ENCODE measurements around the gene ANGPTL8.

ANGPTL8 gene, protein sequence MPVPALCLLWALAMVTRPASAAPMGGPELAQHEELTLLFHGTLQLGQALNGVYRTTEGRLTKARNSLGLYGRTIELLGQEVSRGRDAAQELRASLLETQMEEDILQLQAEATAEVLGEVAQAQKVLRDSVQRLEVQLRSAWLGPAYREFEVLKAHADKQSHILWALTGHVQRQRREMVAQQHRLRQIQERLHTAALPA

DNA sequence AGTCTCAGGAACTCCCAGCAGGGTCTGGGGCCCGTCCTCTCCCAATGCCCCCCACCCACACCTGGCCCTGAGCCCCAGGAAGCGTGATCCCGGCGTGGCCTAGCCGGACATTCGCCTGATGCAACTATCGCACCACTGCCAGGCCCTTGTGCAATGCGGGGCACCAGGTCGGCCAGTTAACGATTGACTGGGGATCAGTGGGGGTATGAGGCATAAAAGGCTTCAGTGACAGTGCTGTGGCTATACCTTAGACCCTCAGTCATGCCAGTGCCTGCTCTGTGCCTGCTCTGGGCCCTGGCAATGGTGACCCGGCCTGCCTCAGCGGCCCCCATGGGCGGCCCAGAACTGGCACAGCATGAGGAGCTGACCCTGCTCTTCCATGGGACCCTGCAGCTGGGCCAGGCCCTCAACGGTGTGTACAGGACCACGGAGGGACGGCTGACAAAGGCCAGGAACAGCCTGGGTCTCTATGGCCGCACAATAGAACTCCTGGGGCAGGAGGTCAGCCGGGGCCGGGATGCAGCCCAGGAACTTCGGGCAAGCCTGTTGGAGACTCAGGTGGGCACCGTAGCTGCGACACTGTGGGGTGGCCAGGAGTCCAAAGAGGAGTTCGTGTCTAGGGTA, at the start of gene ANGPTL8:
TSS of gene ANGPTL8 (plus strand) at position 243 of the 624 bp plus-strand sequence. CDS start at position 262, 19 bp downstream.
- DNase-seq (ENCODE audit: low spot score): peak; percentile 21

DNA sequence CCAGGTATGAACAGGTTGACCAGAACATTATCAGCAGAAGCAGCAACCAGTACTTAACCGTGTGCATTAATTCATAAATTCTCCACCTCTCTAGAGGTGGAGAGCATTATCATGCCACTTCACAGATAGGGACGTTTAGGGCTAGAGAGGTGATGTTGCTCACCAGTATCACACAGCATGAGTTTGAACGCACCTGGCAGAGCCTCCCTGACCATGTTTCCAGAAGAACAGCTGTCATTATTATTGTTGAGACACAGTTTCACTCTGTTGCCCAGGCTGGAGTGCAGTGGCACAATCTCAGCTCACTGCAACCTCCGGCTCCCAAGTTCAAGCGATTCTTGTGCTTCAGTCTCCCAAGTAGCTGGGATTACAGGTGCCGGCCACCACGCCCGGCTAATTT, 48.9 kb upstream of the ANGPTL8 start:
- DNase-seq (ENCODE audit: low spot score): no peak

DNA sequence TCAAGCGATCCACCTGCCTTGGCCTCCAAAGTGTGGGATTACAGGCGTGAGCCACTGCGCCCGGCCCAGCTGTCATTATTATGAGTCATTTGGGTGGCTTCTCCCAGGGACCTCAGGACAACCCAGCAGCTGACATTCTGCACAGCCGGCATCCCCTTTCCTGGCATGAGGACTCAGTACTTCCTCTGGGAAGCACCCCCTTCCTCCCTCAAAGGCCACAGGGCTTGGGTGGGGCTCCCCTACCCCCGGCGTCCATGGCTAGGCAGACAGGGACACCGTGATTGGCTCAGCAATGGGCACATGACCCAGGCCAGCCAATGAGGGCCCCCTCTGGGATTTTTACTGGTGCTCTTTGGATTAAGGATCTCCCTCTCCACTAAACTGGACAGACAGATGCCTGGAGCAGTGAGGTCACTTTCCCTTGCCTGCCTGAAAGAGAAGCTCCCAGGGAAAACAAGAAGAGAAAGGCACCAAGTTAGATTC, 48.1 kb upstream of the ANGPTL8 start:
- DNase-seq (ENCODE audit: low spot score): peak; percentile 33

DNA sequence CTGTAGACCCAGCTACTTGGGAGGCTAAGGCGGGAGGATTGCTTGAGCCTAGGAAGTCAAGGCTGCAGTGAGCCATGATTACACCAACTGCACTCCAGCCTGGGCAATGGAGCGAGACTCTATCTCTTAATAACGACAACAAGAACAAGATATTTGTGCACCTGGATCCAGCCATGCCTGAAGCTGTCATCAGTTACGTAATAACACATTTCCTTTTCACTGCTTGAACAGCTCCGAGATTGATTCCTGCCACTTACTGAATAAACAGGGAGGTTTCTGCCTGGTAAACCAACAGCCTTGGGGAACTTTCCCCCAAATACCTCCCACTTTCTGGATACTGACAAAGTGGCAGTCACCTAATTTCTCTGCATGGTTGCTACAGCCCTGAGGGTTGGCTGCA, 47.5 kb upstream of the ANGPTL8 start:
- DNase-seq (ENCODE audit: low spot score): peak; percentile 74

DNA sequence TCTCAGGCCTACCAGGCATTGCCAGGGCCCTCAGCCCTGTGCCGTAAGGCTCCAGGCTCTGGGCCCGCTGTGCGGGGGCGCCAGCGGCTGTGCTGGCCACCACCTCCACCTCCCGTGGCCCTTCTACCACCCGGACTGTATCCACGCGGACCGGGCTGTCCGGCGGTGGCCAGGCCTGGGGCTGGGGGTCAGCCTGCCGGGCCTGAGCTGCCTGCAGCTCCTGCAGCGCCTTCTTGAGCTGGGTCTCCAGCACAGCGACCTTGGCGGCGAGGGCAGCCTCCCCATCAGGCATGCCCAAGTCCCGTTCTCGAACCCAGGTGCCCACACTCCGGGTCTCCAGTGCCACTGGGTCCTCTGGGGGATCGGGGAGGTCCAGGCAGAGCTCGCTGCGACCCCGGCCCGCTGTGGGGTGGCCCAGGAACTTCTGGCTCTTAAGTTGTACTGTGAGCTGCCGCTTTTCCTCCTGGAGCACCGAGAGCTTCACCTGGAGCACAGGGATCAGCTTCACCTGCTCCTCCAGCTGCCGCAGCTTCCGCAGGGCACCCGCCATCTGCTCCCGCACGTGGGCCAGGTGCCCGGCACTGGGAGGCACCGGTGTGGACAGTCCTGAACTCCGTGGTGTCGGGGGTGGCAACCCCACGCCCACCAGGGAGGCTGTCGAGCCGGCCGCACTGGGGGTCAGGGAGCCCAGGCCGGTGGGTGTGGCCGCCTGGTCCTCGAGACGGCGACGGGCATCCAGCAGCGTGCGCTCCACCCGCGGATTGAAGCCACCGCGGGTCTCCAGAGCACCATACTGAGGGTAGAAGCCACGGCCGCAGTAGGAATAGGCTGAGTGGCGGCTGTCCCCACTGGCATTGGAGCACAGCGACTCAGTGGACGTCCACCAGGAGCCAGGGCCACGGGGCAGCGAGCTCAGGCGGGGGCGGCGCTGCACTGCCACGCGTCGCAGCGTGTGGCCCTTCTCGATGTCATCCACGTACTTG, 46.2 kb upstream of the ANGPTL8 start:
- DNase-seq (ENCODE audit: low spot score): no peak

DNA sequence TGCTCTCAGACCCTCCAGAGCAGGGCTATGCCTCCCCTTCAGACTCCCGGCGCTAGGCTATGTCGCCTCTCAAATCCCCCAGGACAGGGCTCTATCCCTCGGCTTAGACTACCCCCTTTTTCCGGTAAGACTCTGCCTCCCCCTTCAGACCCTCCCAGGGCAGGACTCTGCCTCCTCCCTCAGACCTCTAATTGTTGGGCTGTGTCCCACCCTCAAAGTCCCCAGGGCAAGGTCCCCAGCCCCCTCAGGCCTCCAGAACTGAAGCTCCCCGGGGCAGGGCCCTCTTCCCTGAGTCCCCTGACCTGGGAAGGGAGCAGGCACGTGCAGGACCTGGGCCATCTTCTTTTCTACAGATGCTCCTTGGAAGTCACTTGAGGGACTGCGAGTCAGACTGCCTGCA, 45.2 kb upstream of the ANGPTL8 start:
- DNase-seq (ENCODE audit: low spot score): no peak

DNA sequence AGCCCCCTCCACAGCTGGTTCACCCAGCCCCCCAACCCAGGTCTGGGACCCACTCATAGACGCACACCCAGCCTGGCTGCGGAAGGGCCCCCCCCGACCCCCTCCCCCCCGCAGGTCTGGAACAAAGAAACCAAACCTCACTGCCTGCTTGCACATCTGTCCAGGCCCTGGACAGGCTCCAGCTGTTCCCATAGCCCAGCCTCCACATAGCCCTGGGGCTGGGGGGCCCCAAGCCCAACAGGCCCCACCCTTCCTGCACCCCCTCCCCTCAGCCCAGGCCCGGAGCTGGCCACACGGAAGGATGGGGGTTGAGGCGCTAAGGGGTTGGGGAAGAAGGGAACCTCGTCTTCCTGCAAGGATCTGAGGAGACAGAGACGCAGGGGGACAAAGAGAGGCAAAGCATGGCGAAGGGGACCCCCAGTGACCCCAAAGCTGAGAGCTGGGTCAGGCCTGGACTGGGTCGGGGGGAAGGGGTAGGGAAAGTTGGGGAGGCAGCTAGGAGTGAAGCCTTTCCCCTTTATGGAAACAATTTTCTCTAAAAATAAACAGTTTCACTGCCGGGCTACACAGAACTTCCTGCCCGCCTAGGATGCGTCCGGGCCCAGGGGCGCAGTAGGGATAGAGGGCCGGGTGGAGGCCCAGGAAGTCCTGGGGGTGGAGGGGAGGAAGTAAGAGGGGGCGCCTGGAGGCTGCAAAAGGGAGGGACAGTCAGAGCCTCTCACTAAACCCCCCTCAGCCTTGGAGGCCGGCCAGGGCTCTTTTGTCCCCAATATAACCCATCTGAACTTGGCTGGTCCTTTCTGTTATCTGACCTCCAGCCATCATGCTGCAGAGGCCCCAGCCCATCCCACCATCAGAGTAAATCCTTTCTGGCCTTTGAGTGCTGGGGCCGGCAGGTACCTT, 44.5 kb upstream of the ANGPTL8 start:
- no peak for DNase-seq (ENCODE audit: low spot score)

DNA sequence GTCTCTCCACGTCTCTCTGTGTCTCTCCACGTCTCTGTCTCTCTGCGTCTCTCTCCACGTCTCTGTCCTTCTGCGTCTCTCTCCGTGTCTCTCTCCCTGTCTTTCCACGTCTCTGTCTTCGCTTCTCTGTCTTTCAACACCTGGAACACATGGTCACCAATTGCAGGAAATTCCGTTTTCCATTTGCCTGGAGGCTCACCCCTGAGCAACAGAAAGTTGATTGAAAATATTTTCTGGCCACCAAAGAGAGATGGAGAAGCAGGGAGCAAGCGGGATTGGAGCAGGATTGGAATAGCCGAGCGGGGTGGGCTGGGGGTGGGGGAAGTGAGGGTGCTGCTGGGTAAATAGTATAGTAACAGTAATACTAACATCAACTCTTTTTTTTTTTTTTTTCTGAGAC, 43.7 kb upstream of the ANGPTL8 start:
- DNase-seq (ENCODE audit: low spot score): no peak

DNA sequence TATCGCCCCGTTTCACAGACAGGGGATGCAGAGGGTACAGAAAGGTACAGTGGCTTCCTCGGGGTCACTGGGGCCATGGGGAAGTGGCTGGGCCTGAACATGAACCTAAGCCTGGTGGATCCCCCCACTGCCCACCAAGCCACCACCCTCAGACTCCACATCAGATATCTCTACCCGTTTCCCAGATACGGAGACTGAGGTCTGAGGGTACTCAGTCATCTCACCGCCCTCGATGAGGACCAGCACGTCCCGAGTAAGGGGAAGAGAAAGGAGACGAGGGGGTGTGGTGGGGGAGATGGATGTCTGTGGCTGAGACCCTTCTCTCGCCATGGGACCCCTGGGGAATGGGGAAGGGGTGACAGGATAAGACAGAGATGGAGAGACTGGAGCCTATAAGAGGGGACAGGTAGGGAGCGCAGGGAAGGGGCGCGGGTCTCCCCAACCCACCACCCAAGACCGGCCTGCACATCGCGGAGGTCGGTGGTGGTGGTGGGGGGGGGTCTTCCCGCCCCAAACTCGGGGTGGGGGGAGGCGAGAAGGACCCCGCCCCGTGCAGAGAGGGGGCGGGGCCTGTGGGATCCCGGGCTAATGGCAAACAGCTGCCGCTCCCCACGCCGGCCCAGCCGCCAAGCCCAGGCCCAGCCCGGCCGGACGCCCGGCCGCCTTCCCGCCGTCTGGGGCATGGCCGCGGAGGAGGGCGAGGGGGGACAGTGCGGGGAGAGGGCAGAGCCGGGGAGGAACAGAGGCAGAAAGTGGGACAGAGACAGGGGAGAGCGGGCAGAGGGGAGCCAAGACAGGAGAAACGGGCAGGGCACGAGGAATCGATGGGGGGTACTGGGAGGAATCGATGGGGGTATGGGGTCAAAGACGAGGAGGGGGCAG, 42.8 kb upstream of the ANGPTL8 start:
- peak; percentile 17 for DNase-seq (ENCODE audit: low spot score)

DNA sequence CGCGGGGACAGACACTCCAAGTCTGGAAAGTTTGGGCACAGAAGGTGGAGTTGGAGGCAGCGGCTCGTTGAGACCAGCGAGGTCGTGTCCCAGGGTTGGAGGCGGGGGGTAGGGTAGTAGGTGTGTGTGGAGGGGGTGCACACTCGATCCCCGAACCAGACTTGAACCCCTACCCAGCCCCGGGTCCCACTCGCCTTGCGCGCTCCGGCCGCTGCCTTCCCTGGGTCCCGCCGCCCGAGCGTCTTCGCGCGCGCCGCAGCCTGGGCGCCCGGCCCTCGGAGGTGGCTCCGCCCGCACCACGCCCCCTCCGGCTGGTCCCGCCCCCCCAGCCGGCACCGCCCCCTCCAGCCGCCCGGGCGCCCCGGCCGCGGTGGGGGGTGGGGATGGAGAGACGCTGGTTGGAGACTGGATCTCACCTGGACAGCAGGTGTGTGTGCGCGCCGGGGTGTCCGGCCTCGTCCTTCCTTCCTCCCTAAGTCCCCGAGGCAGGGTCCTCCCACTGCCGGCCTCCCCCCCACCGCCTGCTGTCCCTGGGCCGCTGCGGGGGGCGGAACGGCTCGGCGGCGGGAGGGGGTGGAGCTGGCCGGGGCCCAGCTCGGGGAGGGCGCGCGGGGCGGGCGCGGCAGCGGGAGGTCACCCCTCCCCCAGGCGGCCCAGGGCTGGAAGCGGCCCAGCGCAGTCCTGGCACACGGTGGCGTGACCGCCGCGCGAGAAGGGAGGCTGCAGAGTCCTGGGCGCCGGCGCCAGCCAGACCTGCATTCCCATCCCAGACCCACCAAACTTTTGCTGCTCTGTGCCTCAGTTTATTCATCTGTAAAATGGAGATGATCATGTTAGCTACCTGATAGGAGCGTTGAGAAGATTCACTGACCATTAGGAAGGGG, 41.9 kb upstream of the ANGPTL8 start, which contains the start of gene KANK2:
TSS of gene KANK2 (minus strand) at position 255 of the 884 bp plus-strand sequence. CDS start 3,034 bp downstream, outside the sequence.
- peak; percentile 84 for DNase-seq (ENCODE audit: low spot score)

DNA sequence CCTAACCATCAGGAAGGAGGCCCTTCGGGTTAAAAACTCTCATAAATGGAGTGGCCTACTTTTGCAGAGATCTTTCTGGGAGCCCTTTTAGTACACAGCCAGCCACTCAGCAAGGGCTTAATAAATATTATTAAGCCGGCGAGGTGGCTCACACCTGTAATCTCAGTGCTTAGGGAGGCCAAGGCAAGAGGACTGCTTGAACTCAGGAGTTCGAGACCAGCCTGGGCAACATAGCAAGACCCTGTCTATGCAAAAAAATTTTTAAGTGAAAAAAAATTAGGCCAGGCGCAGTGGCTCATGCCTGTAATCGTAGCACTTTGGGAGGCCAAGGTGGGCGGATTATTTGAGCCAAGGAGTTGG, 41.3 kb upstream of the ANGPTL8 start:
- no peak for DNase-seq (ENCODE audit: low spot score)

DNA sequence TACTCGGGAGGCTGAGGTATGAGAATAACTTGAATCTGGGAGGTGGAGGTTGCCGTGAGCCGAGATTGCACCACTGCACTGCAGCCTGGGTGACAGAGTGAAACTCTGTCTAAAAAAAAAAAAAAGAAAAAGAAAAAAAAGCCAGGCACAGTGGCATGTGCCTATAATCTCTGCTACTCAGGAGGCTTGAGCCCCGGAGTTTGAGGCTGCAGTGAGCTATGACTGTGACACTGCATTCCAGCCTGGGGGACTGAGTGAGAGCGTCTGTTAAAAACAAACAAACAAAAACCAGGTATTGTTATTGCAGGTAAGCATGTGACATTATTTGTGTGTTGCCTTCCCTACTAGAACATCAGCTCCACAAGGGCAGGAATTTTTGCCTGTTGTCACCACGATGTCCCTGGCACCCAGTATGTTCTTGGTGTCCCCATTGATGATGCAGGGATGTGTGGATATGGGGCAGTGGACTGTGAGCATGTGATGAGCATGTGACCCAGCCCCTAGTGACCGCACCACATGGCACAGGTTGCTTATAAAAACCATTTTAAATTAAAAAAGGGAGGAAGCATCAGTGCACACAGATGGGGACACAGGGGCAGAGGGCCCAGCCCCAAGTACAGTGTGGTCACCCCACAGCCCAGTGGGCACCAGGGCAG, 40.5 kb upstream of the ANGPTL8 start:
- DNase-seq (ENCODE audit: low spot score): no peak

DNA sequence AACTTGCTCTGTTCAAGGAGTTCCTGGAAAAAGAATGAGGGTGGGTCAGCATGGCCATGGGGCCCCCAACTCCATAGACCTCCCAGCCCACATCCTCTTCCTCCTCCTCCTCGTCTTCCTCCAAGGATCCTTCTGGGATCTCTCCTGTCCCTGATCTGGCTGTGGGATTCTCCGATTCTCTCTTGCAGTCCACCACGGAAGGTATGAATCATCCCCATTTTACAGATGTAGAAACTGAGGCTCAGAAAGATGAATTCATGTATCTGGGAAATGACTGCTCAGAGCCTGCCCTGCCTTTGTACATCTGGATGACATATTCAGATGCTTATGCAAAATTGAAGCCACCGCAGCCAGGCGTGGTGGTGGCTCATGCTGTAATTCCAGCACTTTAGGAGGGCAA, 39.9 kb upstream of the ANGPTL8 start:
- DNase-seq (ENCODE audit: low spot score): no peak

DNA sequence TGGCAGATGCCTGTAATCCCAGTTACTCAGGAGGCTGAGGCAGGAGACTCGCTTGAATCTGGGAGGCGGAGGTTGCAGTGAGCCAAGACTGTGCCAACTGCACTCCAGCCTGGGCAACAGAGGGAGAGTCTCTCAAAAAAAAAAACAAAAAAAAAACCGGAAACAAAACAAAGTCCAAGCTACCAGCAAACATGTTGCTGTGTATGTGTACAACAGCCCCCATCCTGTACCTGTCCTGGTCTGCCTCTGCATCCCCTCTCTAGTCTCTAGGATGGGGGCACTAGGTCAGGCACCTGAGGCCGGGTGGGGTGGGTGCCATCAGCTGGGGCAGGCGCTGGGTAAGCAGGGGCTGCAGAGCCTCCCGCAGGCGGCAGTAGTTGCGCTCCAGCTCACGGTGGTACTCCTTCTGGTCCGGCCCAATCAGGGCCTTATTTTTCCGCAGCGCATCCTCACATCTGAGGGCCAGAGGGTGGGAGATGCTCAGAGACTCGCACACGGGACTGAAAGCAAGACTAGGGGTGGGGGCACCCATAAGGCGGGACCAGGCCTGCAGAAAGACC, 39.3 kb upstream of the ANGPTL8 start:
- DNase-seq (ENCODE audit: low spot score): no peak

DNA sequence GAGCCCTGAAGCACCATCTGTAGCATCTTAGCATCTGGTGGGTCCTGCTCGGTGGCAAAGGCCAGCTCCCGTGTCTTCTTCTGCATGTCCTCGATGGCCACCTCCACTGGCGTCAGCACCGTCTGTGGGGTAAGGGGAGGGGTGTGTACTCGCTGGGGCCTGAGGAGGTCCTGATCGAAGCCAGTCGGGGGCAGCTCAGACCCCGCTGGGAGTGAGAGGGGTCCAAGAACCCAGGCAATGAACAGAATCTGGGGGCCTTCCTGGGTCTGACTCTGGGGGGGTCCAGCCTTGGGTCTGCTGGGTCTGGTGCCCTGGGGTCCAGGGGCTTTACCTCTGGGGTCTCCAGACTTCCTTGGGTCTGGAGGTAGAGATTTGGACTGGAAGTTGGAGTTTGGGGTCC, 38.5 kb upstream of the ANGPTL8 start:
- no peak for DNase-seq (ENCODE audit: low spot score)

DNA sequence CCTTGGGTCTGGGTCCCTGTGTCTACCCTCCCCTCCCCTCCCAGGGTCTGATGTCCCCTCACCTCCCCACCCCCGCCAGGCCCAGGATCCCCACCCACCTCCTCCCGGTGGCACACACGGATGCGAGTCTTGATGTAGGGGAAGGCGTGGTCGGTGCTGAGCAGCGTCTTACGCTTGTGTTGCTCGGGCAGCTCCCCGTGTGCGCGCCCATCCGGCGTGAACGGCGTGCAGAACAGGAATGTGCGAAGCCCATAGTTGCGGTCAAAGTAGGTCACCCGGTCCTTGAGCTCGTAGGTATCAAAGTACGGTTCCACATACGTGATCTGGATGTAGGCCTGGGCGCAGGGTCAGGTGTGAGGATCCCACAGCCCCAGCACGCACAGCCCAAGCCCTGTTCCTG, 37.6 kb upstream of the ANGPTL8 start:
- peak; percentile 73 for DNase-seq (ENCODE audit: low spot score)

DNA sequence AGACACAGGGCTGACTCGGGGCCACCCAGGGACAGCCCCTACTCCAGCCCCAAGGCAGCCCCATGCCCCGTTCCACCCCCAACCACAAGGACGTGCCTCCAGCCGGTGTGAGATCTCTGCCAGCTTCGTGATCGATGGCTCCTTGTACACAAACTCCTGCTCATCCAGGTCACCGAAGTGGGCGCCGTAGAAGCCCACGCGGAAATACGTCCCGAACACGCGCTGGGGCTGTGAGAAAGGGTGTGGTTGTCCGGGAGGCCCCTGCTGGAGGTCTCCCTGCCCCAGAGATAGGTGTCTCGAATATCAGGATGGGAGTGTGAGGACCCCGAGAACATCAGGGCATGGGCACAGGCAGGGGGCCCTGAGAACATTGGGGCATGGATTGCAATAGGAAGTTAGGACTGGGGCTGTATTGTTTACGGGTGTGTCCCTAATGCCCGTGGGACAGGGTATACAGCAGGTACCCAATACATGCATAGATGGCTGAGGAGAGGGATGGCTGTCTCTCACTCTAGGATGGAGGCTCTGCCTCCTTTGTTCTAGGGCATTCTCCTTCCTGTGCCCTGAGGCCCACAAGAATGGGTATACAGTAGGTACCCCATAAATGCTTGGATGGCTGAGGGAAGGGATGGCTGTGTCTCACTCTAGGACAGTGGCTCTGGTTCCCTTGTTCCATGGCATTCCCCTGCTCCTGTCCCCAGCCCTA, 36.8 kb upstream of the ANGPTL8 start:
- no peak for DNase-seq (ENCODE audit: low spot score)

Data from kidney tubule cell (primary cell).